Measurements from ENCODE around the gene CDC26. TPM values are rescaled to one million over a fixed set of nuclear protein-coding genes. Genes with fewer than 3 reads are reported as not detected.
"Not testable (repeated sequence)": the region's sequence is repeated elsewhere in the genome, so short reads cannot be mapped to it uniquely, and the experiment has no call there.

The CDC26 gene
- total and polyA plus RNA-seq, 4 donors = 23.1 to 134 (median 32.9) TPM

DNA sequence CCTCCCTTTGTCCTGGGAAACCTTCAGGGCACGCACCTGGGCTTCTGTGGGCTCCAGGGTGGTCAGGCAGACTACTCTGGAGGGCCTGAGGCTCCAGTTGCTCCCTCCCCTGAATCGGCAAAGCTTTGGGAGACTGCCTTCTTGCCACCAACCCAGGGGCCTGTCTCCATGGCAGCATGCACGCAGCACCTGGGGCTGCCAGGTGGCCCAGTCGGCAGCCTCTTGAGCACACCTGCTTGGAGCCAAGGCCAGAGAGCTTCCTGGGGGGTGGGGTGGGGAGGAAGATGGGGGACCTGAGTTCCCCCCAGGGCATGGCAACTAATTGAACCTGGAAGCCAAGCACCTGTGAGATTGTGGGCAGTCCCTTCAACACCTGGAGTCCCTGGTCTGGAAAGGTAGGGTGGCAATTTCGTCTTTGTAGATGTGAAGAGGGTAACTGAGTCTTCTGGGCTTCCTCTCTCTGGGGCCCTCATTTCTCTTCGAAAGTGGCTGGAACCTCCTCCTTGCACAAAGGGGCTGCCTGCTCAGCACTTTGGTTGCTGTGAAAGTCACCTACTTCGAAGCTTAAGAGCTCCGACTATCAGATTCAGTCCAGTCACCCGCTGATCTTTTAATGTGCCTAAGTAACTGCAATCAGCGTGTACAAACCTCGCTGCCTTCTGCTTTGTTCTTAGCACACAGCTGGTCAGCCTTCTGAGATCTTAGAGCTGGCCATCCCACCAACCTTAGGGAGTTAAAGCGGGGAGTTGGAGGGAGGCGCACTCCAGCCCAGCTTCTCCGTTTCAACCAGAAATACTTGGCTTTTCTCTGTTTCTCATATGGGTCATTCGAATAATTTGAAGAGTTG is 23.8 kb upstream of the CDC26 start:
- Histone ChIP-seq H3K27me3 (ENCODE audit: control insufficient read depth in 1 of 2, insufficient read depth in 2 of 2, low read length in 1 of 2) (no peaks in the 10 kb centered on the region), H3K36me3 (ENCODE audit: control insufficient read depth in 1 of 2, insufficient read depth in 2 of 2, low read length in 1 of 2) (no peaks in the 10 kb centered on the region), H3K9me3 (ENCODE audit: control insufficient read depth, low read length) (no peaks in the 10 kb centered on the region), H3K4me3 (ENCODE audit: low read length in 2 of 2) (no peak overlapping the region), H3K27ac (ENCODE audit: low read depth in 1 of 2, low read length in 2 of 2) (no peak overlapping the region), H3K4me1 (ENCODE audit: control insufficient read depth in 1 of 2, insufficient read depth in 2 of 2, low read length in 2 of 2) (no peaks in the 10 kb centered on the region)
- DNase-seq = no peak
- 90% methylated on average over 15 of the region's 15 CpGs for WGBS, 2 donors
- no peak for ATAC-seq (ENCODE audit: low FRiP score)
- intact Hi-C loops (cut with DNase I) = no loop called here

DNA sequence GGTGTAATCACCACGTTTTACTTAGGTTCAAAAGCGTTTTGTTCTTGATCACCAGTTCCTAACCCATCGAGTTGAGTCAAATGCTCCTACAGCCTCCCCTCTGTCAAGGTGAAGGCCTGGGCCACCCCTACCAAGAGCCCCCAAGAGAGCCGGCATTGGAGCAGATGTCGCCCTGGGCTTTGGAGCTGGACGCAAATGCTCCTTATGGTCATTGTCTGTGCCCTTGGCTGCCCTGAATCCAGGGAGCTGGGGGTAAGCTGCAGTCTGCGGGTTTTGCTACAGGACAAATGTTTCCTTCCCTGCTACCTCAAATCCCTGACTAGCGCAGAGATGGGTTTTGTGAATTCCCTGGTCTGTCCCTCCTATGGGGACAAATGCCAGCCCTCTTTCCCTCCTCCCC is 22.9 kb upstream of the CDC26 start:
- no peak for DNase-seq
- Histone ChIP-seq H3K4me3 (ENCODE audit: low read length in 2 of 2) (no peak overlapping the region), H3K36me3 (ENCODE audit: control insufficient read depth in 1 of 2, insufficient read depth in 2 of 2, low read length in 1 of 2) (no peaks in the 10 kb centered on the region), H3K9me3 (ENCODE audit: control insufficient read depth, low read length) (no peaks in the 10 kb centered on the region), H3K27ac (ENCODE audit: low read depth in 1 of 2, low read length in 2 of 2) (no peak overlapping the region), H3K4me1 (ENCODE audit: control insufficient read depth in 1 of 2, insufficient read depth in 2 of 2, low read length in 2 of 2) (no peaks in the 10 kb centered on the region), H3K27me3 (ENCODE audit: control insufficient read depth in 1 of 2, insufficient read depth in 2 of 2, low read length in 1 of 2) (no peaks in the 10 kb centered on the region)
- no peak for ATAC-seq (ENCODE audit: low FRiP score)
- intact Hi-C loops (cut with DNase I) = no loop called here
- WGBS, 2 donors = 91 to 93% methylated on average over 8 of the region's 8 CpGs

DNA sequence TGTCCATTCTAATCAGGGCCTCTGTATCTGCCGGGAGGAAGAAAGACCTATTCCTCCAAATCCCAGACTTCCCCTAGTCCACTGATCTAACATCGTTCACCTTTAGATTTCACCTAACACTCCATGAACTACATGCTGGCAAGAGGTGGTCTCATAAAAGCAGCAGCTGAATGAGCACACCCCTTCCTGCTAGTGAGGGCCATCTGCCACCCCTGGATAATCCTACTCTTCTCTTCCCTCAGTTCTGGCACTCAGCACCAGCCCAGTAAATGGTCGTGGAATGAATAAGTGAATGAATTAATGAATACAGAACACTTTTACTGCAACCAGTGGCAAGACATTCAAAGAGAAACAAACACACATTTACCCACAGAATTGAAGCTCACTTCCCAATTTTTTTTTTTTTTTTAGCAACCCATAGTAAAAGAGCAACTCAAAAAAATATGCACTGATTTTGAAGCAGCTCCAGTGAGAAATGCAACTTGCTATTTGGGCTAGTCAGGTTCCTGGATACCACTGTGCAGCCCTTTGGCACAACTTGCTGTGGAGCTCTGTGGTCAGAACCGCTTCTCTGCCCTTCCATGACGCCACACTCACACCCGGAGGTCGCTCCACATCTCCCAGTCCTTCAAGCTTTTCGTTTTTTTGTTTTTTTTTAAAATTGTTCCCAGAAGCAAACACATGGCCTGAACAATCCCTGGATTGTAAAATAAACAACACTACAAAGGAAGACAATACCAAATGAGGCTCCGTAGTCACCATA is 21.6 kb upstream of the CDC26 start:
- Histone ChIP-seq H3K4me3 (ENCODE audit: low read length in 2 of 2) (no peak overlapping the region), H3K36me3 (ENCODE audit: control insufficient read depth in 1 of 2, insufficient read depth in 2 of 2, low read length in 1 of 2) (peaks cover 0 to 3% of the 10 kb centered on the region in 2 donors), H3K27me3 (ENCODE audit: control insufficient read depth in 1 of 2, insufficient read depth in 2 of 2, low read length in 1 of 2) (no peaks in the 10 kb centered on the region), H3K27ac (ENCODE audit: low read depth in 1 of 2, low read length in 2 of 2) (no peak overlapping the region), H3K9me3 (ENCODE audit: control insufficient read depth, low read length) (no peaks in the 10 kb centered on the region), H3K4me1 (ENCODE audit: control insufficient read depth in 1 of 2, insufficient read depth in 2 of 2, low read length in 2 of 2) (no peaks in the 10 kb centered on the region)
- 62 to 72% methylated on average over 9 of the region's 9 CpGs for WGBS, 2 donors
- no peak for DNase-seq
- no peak for ATAC-seq (ENCODE audit: low FRiP score)
- intact Hi-C loops (cut with DNase I) = no loop called here

DNA sequence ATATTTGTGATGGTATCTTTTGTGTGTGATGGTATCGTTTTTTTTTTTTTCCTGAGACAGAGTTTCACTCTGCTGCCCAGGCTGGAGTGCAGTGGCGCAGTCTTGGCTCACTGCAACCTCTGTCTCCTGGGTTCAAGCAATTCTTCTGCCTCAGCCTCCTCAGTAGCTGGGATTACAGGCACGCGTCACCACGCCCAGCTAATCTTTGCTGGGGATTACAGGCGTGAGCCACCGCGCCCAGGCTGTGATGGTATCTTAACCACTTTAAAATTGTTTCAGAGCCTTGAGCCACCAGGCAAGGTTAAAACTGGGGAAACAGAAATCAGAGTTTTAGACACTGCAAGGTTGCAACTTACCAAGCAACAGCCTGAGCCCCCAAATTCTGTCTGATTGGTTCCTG is 20.9 kb upstream of the CDC26 start:
- 90 to 91% methylated on average over 8 of the region's 8 CpGs for WGBS, 2 donors
- ATAC-seq (ENCODE audit: low FRiP score); H3K27ac ChIP-seq (ENCODE audit: low read depth in 1 of 2, low read length in 2 of 2); H3K4me3 ChIP-seq (ENCODE audit: low read length in 2 of 2); H3K4me1 ChIP-seq (ENCODE audit: control insufficient read depth in 1 of 2, insufficient read depth in 2 of 2, low read length in 2 of 2); H3K36me3 ChIP-seq (ENCODE audit: control insufficient read depth in 1 of 2, insufficient read depth in 2 of 2, low read length in 1 of 2); H3K27me3 ChIP-seq (ENCODE audit: control insufficient read depth in 1 of 2, insufficient read depth in 2 of 2, low read length in 1 of 2); DNase-seq; intact Hi-C loops (cut with DNase I); H3K9me3 ChIP-seq (ENCODE audit: control insufficient read depth, low read length): not testable (repeated sequence)

DNA sequence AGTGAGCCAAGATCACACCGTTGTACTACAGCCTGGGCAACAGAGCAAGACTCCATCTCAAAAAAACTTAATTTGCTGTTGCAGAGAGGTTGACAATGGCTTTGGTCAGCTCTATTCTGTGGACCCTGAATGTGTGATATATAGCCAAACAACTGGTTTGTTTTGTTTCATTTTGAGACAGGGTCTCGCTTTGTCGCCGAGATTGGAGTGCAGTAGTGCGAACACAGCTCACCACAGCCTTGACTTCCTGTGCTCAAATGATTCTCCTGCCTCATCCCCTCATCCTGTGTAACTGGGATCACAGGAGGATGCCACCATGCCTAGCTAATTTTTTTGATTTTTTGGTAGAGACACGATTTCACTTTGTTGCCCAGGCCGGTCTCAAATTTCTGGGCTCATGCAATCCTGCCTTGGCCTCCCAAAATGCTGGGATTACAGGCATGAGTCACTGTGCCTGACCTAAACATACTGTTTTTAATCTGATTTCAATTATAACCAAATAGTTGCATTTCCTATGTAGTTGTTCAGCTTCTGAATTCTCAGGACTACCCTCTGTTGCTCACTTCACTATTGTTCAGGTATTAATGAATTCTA is 18.0 kb upstream of the CDC26 start:
- Histone ChIP-seq H3K27me3 (ENCODE audit: control insufficient read depth in 1 of 2, insufficient read depth in 2 of 2, low read length in 1 of 2) (no peaks in the 10 kb centered on the region), H3K27ac (ENCODE audit: low read depth in 1 of 2, low read length in 2 of 2) (no peak overlapping the region), H3K36me3 (ENCODE audit: control insufficient read depth in 1 of 2, insufficient read depth in 2 of 2, low read length in 1 of 2) (peaks cover 8 to 9% of the 10 kb centered on the region in 2 donors), H3K4me1 (ENCODE audit: control insufficient read depth in 1 of 2, insufficient read depth in 2 of 2, low read length in 2 of 2) (no peaks in the 10 kb centered on the region), H3K9me3 (ENCODE audit: control insufficient read depth, low read length) (no peaks in the 10 kb centered on the region), H3K4me3 (ENCODE audit: low read length in 2 of 2) (no peak overlapping the region)
- ATAC-seq (ENCODE audit: low FRiP score) (no peak), DNase-seq (no peak)
- intact Hi-C loops (cut with DNase I) = no loop called here
- WGBS, 2 donors = 86 to 87% methylated on average over 7 of the region's 7 CpGs

DNA sequence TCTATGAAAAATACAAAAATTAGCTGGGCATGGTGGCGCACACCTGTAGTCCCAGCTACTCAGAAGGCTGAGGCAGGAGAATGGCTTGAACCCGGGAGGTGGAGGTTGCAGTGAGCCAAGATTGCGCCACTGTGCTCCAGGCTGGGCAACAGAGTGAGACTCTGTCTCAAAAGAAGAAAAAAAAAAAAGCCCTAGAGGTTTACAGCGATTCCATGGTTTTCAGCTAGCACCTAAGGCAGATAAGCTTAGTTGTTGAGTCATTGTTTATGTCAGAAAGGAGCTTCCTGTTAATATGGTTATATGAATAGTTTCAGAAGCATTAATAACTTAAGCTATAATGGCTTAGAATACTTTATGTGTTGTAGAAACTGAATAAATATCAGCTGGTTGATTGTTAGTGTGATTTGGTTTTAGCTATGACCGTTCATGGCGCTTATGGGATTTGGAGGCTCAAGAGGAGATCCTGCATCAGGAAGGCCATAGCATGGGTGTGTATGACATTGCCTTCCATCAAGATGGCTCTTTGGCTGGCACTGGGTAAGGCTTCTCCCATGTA is 14.8 kb upstream of the CDC26 start:
- ATAC-seq (ENCODE audit: low FRiP score) = no peak
- Histone ChIP-seq H3K4me1 (ENCODE audit: control insufficient read depth in 1 of 2, insufficient read depth in 2 of 2, low read length in 2 of 2) (no peaks in the 10 kb centered on the region), H3K27ac (ENCODE audit: low read depth in 1 of 2, low read length in 2 of 2) (no peak overlapping the region), H3K36me3 (ENCODE audit: control insufficient read depth in 1 of 2, insufficient read depth in 2 of 2, low read length in 1 of 2) (peaks cover 9 to 14% of the 10 kb centered on the region in 2 donors), H3K27me3 (ENCODE audit: control insufficient read depth in 1 of 2, insufficient read depth in 2 of 2, low read length in 1 of 2) (no peaks in the 10 kb centered on the region), H3K9me3 (ENCODE audit: control insufficient read depth, low read length) (no peaks in the 10 kb centered on the region), H3K4me3 (ENCODE audit: low read length in 2 of 2) (no peak overlapping the region)
- intact Hi-C loops (cut with DNase I) = no loop called here
- 95 to 98% methylated on average over 6 of the region's 6 CpGs for WGBS, 2 donors
- DNase-seq = no peak

DNA sequence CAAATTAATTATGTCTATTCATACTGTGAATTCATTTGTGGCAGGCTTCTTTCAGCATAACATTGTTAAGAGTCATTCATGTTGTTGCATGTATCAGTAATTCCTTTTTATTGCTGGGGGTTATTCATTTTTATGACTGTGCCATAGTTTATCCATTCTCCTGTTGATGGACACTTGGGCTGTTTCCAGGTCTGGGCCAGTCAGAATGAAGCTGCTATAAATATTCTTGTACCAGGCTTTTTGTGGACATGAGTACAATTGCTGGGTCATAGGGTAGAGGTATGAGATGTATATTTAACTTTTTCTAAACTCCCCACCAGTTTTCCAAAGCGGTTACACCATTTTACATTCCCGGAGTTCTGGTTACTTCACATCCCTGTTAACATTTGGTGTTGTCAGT is 13.7 kb upstream of the CDC26 start:
- WGBS, 2 donors = 77% methylated on average over 2 of the region's 2 CpGs
- no peak for ATAC-seq (ENCODE audit: low FRiP score)

DNA sequence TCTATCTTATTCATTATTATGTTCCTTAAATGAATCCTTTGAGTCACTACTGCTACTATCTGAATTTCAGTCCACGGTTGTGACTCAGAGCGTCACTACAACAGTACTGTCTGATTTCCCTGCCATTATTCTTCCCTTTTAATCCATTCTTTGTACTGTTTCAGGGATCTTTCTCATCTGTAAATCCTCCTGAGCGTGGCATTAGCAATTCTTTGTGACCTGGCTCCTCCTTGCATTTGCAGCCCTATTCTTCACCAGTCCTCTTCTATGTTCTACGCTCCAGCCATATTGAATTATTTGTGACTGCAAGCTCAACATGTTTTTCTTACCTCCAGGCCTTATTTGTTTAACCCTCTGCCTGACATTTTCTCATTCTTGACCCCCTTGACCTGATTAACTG is 6.0 kb upstream of the CDC26 start:
- intact Hi-C loops (cut with DNase I) = no loop called here
- H3K4me3 ChIP-seq (ENCODE audit: low read length in 2 of 2) = no peak overlapping the region
- 95 to 96% methylated on average over 4 of the region's 4 CpGs for WGBS, 2 donors
- H3K4me1 ChIP-seq (ENCODE audit: control insufficient read depth in 1 of 2, insufficient read depth in 2 of 2, low read length in 2 of 2) = peaks cover 0 to 2% of the 10 kb centered on the region in 2 donors
- no peaks in the 10 kb centered on the region for H3K9me3 ChIP-seq (ENCODE audit: control insufficient read depth, low read length)
- no peak overlapping the region for H3K27ac ChIP-seq (ENCODE audit: low read depth in 1 of 2, low read length in 2 of 2)
- H3K36me3 ChIP-seq (ENCODE audit: control insufficient read depth in 1 of 2, insufficient read depth in 2 of 2, low read length in 1 of 2) = peaks cover 6% of the 10 kb centered on the region in 2 donors
- ATAC-seq (ENCODE audit: low FRiP score) (no peak), DNase-seq (no peak)
- H3K27me3 ChIP-seq (ENCODE audit: control insufficient read depth in 1 of 2, insufficient read depth in 2 of 2, low read length in 1 of 2) = no peaks in the 10 kb centered on the region

More for the DNA sequence above, 13.7 kb upstream of the CDC26 start:
- Histone ChIP-seq H3K27me3 (ENCODE audit: control insufficient read depth in 1 of 2, insufficient read depth in 2 of 2, low read length in 1 of 2) (no peaks in the 10 kb centered on the region), H3K4me1 (ENCODE audit: control insufficient read depth in 1 of 2, insufficient read depth in 2 of 2, low read length in 2 of 2) (no peaks in the 10 kb centered on the region), H3K27ac (ENCODE audit: low read depth in 1 of 2, low read length in 2 of 2) (no peak overlapping the region), H3K9me3 (ENCODE audit: control insufficient read depth, low read length) (no peaks in the 10 kb centered on the region), H3K4me3 (ENCODE audit: low read length in 2 of 2) (no peak overlapping the region), H3K36me3 (ENCODE audit: control insufficient read depth in 1 of 2, insufficient read depth in 2 of 2, low read length in 1 of 2) (peaks cover 11 to 17% of the 10 kb centered on the region in 2 donors)
- intact Hi-C loops (cut with DNase I) = no loop called here
- DNase-seq = no peak

Data from aorta (tissue), 5 donors.